Left renal cortex interstitium (tissue), 4 donors: ENCODE data around the gene KLHL3. TPM values are rescaled to one million over a fixed set of nuclear protein-coding genes. Genes with fewer than 3 reads are reported as not detected.
A peak's percentile ranks its signal among the peaks of the same experiment; 100 is the strongest.

Source experiments
- DNase-seq, 4 donors: peaks; one replicate each; pipeline ENCODE4 v3.0.0-alpha.2; 2013; ENCODE audit warnings: low read depth in 4 of 4, low spot score in 2 of 4, missing footprints in 1 of 4
- polyA plus RNA-seq, 4 donors: library from polyadenylated mRNA; unstranded; fragments of 120-200 nt; gene quantifications; one replicate each; pipeline ENCODE4 v1.2.1, GENCODE V29; 2013; ENCODE audit not compliant: insufficient read length in 4 of 4

The KLHL3 gene
- polyA plus RNA-seq, 4 donors, result 13.0 to 24.8 (median 19.8) TPM

DNA sequence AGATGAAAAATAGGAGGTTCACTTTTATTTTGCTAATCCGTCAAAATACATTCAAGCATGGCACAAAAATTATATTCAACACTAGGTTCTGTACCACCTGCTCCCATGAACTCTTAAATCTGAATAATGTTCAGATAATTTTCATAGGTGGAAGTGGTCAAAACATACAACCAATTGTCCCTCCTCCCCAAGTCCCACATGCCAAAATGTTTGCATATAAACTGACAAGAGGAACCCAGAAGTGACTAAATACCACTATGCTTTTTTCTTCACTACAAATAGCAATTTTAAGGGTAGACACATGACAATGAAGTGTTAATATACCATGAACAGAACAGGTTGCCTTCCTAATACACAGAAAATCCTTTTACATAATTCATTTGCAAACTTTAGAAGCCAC lies 14.5 kb upstream of the KLHL3 start:
- no peak for DNase-seq

GRCh38 chr5:137747848-137748247 lies 12.0 kb upstream of the KLHL3 start:
- DNase-seq, result no peak

DNA sequence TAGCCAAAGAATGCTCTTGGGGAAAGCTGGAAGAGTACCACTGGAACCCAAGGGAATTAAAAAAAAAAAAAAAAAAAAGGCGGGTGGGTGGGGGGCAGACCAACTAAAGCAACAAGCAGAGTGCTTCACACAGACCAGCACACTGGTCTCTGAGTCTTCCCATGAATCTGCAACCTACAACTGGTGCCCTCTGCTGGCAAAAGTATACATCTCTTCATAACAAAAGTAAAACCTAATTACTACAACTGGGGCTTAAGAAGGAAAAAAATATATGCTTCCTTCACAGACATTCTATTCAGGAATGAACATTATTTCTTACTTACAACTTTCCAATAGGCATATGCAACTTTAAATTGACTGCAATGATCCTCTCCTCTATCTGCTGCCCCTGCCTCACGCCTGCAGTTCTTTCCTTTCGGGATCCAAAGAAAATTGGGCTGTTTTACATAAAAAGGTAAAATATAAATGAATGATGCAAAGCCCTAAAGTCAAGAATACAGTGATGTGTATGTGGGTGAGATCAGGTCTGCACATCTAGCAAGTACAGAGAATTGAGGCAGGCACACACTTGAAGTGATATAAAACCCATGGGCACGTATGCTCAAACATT lies 7.2 kb upstream of the KLHL3 start:
- peak in 1 of 4 donors; percentile 44 for DNase-seq

DNA sequence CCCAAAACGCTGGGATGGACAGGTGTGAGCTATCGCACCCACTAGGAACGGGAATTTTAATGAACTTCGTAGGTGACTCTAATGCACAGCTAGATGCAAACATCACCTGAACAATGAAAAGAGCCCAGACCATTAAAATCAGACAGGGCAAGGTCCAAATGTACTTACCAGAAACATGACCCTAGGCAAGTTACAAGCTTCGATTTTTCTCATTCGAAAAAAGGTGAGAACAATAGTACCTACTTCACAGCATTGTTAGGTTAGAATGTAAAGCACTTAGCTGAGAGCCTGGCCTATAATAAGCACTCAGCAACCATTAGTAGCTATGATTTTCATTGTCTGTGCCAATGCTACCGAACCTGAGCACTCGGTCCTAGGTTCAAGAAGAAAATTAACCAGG lies 5.8 kb upstream of the KLHL3 start:
- DNase-seq, result no peak

DNA sequence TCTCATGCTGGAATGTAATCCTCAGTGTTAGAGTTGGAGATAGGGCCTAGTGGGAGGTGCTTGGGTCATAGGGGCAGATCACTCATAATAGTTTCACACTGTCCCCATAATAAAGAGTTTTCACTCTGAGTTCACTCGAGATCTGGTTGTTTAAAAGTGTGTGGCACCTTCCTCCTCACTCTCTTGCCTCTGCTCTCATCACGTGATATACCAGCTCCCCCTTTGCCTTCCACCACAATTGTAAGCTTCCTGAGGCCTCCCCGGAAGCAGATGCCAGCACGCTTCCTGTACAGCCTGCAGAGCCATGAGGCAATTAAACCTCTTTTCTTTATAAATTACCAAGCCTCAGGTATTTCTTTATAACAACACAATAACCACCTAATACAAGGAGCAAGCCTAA lies 3.8 kb upstream of the KLHL3 start:
- DNase-seq, result no peak

DNA sequence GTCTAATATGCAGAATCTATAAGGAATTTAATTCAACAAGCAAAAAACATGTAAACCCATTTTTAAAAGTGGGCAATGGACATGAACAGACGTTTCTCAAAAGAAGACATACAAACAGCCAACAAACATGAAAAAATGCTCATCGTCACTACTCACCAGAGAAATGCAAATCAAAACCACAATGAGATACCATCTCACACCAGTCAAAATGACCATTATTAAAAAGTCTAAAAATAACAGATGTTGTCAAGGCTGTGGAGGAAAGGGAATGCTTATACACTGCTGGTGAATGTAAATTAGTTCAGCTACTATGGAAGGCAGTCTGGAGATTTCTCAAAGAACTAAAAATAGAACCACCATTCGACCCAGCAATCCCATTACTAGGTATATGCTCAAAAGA lies 3.1 kb upstream of the KLHL3 start:
- DNase-seq, result no peak

DNA sequence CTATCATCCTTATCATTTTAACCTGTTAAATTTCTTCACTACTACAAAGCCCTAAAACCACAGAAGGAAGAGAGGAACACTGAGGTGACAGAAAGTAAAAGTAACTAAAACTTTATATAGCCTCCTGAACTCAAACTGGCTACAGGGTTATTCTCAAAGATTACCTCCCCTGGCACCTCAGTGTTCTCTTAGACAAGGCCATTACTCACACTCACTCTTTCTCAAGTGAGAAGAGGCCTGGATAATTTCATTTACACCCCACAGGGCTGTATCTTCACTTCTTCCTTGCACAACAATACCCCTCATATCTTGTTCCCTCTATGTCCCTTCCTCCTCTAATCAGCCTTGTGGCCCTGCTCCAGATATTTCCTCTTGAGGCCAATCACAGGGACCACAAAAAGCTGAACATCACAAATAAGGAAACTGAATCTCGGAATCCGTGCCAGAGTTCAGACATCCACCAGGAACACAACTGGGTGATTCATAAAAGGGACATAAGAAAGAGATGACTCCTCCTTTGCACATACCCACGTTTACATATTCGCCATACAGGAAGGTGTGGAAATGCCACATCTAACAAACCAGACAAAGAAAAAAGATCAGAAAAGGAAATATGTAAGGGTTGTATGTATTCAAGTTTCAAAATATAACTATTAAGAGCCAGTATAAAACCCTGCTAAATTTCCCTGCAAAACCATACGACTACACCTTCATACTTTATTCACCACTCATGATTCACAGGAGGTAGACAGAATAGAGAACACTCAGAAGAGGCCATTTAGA lies 1.7 kb upstream of the KLHL3 start:
- DNase-seq, result no peak

DNA sequence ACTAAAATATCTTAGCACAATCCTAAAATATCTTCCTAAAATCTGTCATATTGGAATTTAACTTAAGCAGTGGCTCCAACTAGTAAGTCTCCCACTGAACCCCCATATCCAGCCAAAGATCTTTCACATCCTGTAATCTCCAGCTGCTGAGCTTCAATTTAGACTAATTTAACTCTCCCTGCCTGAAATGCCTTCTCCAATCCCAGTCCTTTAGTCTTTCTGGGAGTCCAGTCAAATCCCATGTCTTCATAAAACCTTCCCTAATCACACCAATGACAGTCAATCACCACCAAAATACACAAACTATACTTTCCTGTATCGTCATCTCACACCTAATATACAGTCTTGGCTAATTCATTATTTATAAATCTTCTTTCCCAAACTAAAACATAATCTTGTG lies 607 bp upstream of the KLHL3 start:
- DNase-seq, result peak in 1 of 4 donors; percentile 19

DNA sequence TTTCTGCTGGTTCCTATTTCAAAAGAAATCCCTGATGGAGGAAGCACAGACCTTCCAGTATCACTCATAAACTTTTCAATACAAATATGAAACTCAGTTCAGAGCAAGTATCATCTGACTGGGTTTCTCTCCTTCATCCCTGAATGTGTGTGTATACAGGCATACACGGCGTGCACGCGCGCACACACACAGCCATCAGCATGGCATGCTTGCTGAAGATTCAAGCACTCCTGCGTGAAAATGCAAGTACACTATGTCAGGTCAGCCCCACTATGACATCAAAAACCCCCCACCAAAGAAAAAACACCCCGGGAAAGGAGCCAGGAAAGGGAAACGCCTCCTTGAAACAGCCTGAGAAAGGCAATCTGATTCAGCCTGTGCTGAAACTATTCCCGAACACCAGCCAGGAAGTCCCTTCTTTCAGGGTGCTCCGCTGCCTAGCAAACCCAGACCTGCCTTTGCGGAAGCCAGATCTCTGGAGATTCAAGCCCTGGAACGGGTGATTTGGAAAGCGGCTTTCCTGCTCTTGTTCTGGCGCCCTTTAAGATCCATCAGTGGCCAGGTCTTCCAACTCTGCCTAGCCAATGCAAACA lies 831 bp downstream of the KLHL3 start:
- peak in 1 of 4 donors; percentile 59 for DNase-seq

DNA sequence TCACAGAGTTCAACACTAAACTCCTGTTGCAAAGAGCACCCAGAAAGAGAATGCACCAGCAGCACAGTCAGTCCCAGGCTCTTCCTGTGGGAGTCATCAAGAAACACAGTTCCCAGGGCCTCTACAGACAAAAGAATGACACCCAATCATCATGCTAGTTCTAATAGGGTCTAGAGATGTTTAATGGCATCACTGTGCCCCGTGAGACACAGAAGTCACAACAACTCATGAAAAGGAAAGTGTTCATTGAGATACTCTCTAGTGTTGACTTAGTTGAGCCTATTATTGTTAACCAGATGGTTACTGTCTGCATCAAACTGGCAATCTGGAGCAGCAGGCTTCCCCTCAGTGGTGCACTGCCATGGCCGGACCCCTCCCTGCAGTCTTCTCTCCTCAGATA lies 1.6 kb downstream of the KLHL3 start:
- no peak for DNase-seq

GRCh38 chr5:137733922-137734321 lies 2.0 kb downstream of the KLHL3 start:
- no peak for DNase-seq

- no peak for DNase-seq
Observed at GRCh38 chr5:137733006-137733405, 2.9 kb downstream of the KLHL3 start.

DNA sequence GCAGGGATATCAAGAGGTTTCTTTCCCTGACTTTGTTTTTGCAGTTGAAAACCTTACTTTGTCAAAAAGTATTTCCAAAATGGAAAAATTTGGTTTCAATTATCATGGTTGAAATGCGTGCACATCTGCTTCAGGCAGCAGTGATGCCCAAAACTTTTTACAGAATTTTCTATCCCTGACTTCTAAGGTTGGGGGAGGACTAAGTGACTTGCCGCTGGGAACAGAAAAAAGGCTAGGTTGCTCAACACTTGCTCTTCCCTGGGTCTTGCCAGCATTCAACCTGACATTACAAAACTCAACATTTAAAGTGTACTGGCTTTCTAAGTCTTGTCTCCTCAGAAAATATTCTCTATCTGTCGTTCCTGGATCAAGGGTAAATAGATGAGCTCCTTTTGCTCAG lies 4.7 kb downstream of the KLHL3 start:
- no peak for DNase-seq

GRCh38 chr5:137730336-137730735 lies 5.6 kb downstream of the KLHL3 start:
- no peak for DNase-seq

- DNase-seq, result no peak
Observed at GRCh38 chr5:137728048-137728447, 7.8 kb downstream of the KLHL3 start.

DNA sequence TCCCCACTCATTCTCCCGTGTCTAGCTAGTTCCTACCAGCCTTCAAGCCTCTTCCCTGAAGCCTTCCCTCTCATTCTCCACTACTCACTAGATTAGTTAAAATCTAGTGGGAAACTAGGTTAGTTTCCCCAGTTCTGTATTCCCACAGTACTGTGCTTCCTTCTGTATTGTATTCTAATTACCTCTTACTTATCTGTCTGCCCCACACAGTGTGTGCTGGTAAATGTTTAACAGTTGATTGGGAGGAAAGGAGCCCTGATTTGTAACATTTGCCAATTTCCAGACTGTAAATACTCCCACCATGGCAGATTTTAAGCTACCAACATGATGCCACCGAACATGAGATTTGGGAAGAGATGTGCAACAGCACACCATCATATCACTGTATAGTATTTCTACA lies 8.3 kb downstream of the KLHL3 start:
- DNase-seq, result no peak

GRCh38 chr5:137724251-137724650 lies 11.6 kb downstream of the KLHL3 start:
- no peak for DNase-seq

DNA sequence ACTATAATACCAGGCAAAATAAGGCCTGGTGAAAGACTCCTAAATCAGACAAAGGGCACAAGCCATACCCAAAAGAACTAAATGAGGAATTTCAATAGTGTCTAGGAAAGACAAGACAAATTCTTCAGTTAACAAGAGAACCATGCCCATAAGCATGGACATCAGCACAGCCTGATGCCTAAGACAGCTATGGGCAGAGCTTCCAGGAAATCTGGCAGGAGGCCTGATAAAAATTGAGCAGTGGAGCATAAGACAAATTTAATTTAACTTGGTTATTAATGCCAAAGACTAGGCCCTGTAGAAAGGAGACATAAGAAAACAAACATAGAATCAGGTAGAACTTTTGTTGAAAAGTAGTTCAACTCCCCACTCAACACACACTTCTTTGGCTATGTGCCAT lies 17.3 kb downstream of the KLHL3 start:
- no peak for DNase-seq

- no peak for DNase-seq
Observed at GRCh38 chr5:137716337-137716736, 19.6 kb downstream of the KLHL3 start.

- DNase-seq, result no peak
Observed at GRCh38 chr5:137715456-137715855, 20.4 kb downstream of the KLHL3 start.

- no peak for DNase-seq
Observed at GRCh38 chr5:137714946-137715345, 20.9 kb downstream of the KLHL3 start.

DNA sequence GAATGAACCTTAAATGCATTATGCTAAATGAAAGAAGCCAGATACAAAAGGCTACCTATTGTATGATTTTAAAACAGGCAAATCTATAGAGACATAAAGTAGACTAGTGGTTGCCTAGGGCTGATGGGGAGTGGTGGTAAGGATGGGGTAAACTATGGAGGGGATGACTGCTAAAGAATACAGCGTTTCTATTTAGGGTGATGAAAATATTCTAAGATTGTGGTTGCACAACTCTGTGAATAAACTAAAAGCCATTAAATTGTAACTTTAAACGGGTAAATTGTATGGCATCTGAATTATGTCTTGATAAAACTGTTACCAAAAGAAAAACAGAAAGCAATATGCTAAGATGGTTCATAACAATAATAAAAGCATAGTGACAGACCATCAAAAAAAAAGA lies 21.4 kb downstream of the KLHL3 start:
- DNase-seq, result no peak
